ENCODE data around the gene CD74.

CD74 gene

DNA sequence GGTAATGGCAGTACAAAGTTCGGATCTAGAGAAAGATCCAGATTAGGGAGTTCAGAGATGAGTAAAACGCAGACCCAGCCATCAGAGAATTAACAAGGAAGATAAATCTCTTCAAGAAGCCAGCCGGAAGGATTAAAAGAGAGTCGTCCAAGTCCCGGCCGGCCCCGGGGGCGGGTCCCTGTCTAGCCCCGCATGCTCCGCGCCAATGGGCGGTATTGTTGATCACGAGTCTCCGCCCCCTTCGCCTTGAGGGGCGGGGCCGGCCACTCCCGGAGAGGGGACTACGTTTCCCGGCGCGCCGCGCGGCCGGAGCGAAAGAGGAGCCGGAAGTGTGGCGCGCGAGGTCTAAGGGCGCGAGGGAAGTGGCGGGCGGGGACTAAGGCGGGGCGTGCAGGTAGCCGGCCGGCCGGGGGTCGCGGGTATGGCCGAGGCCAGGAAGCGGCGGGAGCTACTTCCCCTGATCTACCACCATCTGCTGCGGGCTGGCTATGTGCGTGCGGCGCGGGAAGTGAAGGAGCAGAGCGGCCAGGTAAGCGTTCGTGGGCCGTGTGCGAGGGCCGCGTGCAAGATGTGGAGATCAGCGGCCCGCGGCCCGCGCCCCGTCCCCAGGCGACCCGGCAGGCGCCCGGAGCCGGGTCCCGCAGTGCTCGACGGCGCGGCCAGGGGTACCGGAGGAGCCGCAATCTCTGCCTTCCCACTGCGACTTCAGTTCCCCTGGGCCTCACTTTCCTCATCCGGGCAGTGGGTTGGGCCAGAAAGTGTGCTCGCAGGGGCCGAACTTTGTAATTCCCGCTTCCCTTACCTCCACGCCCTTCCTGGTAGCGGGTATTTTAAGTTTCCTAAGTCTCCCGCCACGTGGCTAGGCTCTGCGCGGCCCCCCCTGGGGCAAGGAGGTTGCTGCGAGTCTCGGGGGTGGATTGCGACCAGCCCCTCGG, 55.1 kb downstream of the CD74 start, which contains the start of gene TCOF1:
TCOF1 (plus strand) TSS at position 372 of the 935 bp plus-strand sequence; CDS start at position 422, 50 bp downstream.
- DNase-seq, result peak; percentile 90

DNA sequence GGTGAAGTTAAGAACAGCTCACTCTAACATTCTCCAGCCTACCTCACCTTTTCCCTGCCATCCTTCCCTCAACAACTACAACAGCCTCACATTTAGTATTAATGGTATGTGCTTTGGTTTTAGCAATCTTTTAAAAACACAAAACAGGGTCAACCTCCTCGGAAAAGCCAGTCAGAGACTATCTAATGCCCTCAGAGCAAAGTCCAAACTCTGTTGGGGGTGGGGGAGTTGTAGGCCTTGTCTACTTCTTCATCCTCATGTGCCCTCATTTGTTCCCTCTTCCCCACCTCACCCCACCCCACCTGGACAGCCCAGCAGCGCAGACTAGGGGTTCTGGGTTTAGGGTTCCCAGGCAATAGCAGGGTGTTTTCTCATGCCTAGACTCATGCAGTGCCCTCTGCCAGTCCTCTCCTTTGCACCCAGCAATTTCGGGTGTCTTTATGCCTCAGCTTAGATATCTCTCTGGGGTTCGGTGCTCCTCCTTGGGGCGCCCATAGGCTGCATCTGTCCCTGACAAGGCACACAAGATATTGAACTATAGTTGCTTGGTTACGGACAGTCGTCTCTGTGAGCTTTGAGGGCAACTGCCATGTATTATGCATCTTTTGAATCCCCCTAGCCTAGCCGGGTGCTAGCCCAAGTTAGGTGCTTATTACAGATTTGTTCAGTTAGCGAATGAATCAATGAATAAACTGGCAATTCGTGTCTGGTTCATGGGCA, 56.0 kb downstream of the CD74 start:
- DNase-seq, result no peak

DNA sequence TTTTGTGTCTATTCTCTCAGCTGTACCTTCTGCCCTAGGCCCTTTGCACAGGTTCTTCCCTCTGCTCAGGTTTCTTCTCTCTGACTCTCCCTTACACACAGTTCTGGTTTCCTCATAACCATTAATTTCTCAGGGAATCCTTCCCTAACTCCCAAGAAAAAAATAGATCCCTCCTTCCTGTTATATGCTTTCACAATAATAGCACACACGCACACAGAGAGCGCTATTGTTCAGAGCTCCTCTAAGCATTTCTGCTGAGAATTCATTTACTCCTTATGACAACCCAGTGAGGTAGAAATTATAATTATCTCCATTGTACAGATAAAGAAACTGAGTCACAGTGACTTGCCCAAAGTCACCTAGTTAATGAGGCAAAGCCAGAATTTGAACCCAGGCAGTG, 56.9 kb downstream of the CD74 start:
- DNase-seq, result no peak

DNA sequence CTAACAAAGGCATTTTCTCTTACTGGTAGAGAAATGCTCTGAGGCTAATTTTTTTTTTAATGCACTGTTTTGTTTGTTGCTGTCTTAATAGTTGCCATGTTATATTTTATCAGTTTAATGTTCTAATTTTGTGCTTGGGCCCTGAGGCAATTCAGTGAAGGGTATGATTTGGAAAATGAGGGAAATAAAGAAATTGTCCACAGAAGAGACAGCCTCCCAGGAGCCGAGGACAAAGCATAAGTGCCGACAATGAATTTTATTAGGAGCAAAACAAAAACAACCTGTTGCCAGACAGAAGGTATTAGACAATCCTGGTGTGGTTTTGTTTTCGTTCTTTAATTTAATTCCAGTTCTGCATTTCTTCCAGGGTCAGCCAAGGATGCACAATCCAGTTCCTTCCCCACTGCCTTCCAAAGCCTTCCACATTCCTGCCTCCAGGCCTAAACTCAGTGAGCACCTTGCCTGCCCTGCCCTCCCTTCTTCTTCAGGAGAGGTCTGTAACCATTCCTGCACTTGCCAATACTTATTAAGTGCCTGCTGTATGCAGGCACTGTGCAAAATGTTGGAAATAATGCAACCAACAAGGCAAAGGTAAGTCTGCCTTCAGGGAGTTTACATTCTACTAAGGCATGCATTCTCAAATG, 59.6 kb downstream of the CD74 start:
- no peak for DNase-seq

DNA sequence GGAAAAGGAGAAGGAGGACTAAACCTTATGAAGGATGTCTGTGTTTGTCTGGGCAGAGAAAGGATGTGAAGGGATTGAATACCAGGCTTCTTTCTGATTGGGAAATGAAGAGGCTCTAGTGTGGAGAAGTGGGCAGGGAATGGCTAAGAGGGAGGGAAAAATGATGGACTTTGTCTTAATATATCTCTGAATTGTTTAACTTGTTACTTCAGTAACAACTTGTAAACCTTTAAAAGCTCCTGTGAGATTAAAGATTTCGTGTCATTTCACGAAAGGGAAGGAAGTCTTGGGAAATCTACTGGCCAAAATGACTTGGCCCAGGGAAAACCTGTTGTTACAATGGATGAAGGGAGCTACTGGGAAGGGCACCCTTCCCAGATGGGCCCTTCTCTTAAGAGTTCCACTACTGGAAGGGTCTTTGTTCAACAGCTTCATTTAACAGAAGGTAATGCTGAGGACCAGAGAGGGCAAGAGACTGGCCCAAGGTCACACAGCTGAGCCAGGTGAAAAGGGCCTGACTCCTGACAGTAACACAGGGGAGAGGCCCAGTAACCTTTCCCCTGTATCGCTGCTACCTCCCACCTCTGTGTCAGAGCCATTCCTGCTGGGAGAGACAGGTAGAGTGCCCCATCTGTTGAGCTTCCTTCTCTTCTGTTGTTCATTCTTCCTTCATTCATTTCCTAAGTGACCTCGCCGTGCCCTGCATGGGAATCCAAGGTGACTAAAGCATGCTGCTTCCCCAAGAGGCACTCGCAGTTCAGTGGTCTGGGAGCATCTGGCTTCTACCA, 60.3 kb downstream of the CD74 start:
- no peak for DNase-seq

Data from NCI-H1092 (cell line).